GM18511 (cell line): ENCODE results near the gene KCNJ6.
"Not testable (repeated sequence)": the region's sequence is repeated elsewhere in the genome, so short reads cannot be mapped to it uniquely, and the experiment has no call there.

ENCODE experiments used
- ATAC-seq: cut with Tn5 transposase; IDR thresholded peaks from one replicate; pipeline ENCODE4 v1.9.1; 2021; ENCODE audit warnings: mild to moderate bottlenecking, moderate library complexity; ENCODE audit not compliant: unreplicated experiment

The KCNJ6 gene

DNA sequence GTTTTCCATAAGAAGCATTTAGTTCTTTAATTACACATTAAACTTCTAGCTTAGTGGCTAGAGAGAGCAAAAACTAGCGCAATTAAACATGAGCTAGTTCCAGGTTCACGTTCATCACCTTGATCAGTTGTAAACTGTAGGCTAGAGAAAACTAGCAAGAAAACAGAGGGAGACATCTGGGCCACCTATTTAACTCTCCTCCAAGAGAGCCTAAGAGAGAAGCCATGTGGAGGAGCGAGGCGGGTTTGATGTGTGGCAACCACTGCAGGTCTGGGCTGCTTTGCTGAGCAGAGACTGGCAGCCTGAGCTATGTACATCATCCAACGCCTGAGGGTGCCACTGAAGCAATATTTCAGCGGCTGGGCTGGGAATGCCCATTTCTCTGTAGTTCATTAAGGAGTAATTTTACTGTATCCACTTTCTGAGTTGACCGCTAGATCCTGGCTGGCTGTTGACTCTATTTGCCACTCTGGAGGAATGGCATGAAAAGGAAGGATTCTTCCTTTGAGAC, 296.7 kb downstream of the KCNJ6 start:
- no peak for ATAC-seq

DNA sequence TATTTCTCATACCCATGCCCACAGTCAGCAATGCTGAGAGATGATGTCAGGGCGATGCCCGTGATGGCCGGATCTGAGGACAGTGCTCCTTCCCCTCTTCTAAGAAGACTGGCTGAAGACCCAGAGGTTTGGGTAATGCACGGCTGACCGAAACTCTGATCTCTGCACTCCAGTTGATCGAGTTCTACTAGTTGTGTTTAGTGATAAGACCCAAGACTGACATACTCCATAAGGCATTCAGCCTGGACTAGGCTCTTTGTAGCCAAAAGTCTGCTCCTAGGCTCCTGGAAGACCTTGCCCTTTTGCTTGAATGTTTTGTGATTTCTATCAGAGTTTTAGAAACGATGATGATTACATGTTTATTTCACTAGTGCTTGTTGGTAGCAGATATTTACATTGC, 298.2 kb downstream of the KCNJ6 start:
- no peak for ATAC-seq

DNA sequence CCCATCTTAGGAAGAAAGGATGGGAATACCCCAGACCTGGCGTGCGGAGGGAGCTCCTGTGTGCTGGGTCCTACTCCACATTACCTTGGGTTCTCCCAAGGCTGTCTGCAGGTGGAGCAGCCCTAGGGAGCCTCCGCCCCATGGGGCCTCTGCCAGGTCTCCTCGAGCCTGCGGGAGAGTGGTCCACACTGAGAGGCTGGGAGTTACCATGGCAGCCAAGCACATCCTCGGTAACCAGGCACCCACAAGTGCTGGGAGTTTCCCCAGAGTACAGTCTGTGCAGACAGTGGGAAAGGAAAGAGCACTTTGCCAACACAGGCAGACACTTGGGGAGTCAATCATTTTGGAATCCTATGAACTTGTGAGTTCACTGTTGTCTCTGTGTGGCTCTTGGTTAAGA, 300.3 kb downstream of the KCNJ6 start:
- no peak for ATAC-seq

DNA sequence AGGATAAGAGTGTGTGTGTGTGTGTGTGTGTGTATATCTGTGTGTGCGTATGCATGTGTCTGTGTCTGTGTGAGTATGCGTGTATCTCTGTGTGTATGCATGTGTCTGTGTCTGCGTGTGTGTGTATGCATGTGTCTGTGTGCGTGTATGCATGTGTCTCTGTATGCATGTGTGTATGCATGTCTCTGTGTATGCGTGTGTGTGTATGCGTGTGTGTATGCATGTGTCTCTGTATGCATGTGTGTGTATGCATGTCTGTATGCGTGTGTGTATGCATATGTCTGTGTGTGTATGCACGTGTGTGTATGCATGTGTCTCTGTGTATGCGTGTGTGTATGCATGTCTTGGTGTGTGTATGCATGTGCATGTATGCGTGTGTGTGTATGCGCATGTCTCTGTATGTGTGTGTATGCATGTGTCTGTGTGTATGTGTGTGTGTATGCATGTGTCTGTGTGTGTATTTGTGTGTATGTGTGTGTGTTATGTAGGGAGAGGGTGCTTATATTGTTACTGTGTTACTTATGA, 301.8 kb downstream of the KCNJ6 start:
- ATAC-seq, result no peak

DNA sequence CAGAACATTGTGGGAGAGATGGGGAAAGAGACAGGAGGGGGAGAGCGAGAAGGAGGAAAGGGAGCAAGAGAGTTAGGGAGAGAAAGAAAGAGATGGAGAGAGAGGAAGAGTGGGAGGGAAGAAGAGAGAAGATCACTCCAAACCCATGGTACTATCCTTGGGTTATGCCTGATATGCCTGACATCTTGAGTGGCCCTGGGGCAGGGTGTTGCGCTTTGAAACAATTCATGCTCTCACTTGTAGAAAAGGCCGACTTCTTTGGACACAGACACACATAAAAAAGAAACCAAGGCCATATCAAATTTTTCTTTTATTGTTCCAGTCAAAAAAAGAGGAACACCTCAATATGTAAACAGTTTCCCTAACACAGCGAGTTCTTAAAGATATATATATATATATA, 309.2 kb downstream of the KCNJ6 start:
- ATAC-seq, result no peak

DNA sequence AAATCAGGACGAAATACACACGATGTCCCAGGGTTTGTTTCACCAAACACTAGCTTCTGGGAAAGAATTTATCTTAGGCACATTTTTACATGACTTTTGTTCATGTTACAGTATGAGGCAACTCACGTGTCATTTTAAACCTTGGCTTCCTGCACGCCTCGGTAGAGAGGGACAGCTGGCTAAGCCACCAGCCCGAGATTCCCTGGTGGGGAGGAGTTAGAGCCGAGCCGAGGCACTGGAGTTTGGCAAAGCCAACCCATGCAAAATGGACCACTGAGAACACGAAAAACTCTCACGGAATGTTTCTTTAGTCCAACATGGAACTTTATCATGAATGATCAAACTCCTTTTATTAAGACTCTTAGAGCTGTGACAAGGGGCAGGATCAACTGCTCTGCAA, 309.7 kb downstream of the KCNJ6 start:
- no peak for ATAC-seq

DNA sequence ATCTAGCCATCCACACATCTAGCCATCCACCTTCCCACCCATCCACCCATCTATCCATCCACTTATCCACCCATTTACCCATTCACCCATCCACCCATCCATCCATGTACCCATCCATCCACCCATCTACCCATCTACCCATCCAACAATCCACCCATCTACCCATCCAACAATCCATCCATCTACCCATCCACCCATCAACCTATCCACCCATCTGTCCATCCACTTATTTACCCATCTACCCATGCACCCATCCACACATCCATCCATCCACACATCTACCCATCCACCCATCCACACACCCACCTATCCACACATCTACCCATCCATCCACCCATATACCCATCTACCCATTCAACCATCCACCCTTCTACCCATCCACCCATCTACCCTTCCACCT, 311.3 kb downstream of the KCNJ6 start:
- ATAC-seq, result no peak

DNA sequence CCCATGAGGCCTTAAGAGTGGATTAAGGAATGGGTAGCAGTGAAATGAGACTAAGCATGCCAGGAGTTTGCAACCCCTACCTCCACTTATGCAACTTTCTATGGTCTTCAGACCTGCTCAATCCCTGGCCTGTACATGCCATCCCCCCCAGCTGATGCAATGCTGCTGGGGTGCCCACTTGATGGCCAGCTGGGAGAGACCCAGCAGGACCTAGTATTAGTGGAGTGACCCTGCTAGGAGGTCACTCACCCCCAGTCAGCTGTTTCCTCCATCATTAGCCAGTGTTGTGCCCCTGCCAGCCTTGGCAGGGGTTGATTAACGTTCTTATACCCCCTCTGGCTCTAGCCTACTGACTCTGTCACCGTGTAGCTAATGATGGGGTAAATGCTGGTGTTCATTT, 313.1 kb downstream of the KCNJ6 start:
- no peak for ATAC-seq

DNA sequence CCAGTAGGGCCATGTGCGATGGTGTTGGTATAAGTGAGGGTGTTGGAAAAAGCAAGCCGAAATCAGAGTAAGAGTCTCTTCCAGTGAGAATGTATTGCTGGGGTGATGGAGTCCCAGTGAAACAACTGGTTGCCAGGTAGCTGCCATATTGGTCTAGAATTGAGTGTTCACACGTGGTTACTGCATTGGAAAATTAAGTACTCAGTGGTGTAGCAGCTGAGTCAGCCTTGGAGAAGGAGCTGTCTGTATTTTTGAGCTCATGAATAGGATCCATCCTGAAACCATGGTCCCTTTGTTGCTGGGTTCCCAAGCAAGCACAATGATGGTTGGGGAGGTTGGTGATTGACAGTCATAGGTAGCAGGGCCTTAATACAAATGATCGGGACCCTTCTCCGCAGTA, 314.3 kb downstream of the KCNJ6 start:
- ATAC-seq, result no peak

DNA sequence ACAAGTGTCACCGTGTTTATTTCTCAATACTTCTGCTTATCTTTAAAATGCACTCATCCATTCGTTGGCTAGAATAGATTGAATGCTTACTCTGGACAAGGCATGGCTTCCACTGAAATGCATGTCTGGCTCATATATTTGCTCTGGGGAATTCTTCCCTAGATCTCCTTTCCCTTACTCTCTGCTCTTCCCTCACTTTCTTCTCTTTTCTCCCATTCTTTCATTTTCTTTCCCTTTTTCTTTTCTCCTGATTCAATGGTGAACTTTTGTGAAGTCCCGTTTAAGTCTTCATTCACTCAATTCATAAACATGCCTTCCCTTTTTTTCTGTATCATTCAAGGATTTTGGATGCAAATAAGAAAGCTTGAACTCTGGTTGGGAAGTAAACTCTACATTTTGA, 315.2 kb downstream of the KCNJ6 start:
- ATAC-seq, result no peak

DNA sequence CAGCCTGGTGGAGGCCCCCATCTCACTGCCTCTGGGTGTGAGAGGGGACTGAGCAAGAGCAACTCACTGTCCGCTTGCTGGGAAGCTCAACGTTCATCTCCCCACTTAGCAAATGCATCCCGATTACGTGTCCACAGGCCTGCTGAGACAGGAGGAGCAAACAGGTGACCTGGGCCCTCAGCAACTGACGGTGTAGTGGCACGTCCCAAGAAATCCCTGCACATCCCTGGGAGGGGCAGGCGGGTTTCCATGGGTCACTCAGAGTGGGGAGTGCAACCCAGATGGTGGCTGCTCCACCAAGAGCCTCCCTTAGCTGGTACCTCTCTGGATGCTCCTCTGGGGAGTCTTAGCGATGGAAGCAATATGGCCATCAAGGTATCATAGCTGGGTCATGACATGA, 320.3 kb downstream of the KCNJ6 start:
- ATAC-seq, result no peak

DNA sequence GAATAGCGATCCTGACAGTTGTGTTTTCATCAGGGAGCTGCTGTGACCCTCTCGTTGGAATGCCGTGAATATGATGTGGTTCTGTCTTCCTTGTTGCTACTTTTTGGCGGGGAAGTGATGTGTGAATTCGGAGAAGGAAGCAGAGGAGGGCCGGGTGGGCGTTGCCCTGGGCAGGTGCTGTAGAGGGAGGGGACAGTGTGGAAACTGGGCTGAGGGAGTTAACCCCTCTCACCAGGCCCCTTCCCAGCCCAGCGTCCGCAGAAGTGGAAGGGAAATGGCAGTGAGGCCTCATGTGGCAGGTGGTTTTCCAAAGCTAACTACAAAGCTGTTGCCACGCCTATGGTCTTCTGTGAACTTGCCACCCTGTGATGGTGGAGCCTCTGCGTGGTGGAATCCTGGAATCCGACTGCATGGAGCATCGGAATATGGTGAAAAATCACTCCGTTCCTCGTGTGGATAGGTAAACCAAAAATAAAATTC, 321.7 kb downstream of the KCNJ6 start:
- no peak for ATAC-seq

DNA sequence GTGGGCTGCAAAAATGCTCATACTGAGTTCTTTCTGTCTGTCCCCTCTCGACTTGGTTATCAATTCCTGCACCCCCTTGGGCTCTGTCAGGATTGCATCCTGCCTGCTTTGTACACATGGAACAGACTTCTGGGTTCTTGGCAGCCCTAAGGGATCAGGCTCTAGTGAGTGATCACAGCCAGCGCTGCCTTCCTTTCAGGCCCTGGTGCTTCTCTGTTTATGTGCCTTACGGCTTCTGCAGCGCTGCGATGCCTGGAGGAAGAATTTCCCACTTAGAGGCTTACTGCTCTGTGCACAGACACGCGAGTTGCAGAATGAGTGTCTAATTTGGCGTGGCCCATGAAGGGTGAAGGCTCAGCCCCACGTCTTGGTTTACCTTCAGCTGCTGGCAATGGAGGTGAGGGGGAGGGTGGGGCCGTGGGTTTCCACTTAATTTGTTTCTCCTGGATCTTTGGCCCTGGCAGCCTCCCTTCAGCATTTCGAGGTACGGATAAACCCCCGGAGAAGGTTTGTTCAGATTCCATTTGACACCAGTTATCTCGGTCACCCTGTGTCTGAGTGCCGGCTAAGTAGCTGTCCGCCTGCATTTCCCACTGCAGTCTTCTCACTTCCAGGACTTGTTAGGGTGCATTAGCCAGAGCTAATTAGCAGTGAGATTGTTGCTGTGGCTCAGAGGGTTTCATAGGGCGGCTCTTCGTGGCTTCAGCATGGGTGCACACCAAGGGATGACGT, 322.4 kb downstream of the KCNJ6 start:
- no peak for ATAC-seq

DNA sequence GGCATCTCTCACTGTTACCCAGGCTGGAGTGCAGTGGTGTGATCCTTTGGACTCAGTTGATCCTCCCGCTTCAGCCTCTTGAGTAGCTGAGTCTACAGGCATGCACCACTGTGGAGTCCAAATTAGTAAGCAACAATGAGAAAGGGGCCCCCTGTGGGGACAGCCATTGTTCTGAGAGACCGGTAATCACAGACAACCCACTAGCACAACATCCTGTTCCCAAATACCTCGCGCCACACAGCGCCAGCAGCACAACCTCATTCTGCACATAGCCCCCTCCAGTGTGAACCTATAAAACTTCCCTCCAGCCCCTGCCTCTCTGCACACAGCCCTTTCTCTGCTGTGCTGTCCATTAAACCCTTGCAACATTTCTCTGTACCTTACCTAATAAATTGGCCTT, 323.2 kb downstream of the KCNJ6 start:
- ATAC-seq, result no peak

DNA sequence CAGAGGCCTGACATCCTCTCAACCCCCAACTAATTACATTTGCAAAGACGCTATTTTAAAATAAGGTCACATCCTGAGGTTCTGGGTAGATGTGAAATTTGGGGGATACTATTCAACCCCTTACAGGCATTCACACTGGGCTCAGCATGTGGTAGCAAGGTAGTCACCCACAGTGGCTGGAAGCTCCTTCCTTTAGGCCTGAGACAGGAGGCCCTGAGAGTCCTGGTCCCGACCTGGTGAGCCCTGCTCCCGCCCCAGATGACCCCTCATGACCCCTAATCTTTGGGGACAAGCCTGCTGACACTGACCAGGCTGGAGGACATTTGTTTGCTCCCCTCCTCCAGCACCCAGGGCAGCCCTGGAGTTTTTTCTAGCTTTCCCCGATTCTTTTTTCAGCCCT, 323.8 kb downstream of the KCNJ6 start:
- no peak for ATAC-seq

DNA sequence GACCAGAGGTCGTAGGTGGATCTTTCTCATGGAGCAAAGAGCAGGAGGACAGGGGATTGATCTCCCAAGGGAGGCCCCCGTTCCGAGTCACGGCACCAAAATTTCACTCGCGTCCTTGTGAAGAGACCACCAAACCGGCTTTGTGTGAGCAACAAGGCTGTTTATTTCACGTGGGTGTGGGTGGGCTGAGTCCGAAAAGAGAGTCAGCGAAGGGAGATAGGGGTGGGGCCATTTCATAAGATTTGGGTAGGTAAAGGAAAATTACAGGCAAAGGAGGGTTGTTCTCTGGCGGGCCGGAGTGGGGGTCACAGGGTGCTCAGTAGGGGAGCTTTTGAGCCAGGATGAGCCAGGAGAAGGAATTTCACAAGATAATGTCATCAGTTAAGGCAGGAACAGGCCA, 324.3 kb downstream of the KCNJ6 start:
- ATAC-seq, result not testable (repeated sequence)

DNA sequence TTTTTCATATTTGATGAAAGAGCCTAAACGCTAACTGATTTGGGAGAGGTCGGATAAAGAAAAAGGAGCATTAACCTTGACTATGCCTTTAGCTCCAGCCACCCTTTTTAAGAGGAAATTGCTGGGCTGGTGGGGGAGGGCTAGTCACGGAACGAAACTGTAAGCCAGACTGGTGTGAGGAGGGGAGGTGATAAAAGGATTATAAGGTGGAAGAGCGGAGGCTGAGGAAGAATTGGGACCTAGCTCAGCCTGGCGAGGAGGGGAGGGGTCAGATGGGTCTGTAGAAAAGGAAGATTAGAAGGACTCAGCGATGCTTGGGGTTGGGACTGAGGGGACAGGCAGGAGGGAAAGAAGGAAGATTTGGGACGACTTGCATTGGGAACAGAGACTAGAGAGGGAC, 325.4 kb downstream of the KCNJ6 start:
- not testable (repeated sequence) for ATAC-seq

DNA sequence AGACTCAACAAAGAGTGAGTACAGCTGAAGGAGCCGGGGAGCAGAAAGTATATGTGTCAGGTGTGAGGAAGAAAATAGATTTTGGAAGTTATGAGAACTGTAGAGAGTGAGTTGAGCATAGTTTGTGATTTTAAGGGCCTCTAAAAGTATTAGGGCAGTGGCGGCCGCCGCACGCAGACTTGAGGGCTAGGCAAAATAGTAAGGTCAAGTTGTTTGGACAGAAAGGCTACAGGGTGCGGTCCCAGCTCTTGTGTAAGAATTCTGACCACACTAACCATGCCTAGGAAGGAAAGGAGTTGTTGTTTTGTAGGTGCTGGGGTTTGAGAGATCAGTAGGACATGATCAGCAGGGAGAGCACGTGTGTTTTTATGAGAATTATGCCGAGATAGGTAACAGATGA, 327.6 kb downstream of the KCNJ6 start:
- ATAC-seq, result not testable (repeated sequence)

DNA sequence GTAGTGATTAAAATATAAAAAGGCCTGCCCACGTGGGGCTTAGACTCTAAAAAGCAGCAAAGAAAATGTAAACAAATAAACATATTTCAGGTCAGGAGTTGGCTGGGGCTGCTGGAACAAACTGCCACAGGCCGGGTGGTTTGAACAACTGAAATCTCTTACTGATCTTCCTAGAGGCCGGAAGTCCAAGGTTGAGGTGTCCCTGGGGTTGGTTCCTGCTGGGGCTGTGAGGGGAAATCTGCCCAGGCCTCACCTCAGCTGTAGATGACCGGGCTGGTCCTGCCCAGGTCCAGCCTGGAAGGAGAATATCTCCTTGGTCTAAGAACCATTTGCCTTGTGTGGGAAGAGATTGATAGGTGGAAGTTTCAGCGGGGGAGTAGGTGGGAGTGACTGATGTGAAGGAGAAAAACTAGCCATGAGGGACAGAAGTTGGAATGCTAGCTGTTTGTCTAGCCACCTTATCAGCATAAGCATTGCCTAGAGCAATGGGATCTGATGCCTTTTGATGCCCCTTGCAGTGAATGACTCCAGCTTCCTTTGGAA, 328.6 kb downstream of the KCNJ6 start:
- no peak for ATAC-seq

DNA sequence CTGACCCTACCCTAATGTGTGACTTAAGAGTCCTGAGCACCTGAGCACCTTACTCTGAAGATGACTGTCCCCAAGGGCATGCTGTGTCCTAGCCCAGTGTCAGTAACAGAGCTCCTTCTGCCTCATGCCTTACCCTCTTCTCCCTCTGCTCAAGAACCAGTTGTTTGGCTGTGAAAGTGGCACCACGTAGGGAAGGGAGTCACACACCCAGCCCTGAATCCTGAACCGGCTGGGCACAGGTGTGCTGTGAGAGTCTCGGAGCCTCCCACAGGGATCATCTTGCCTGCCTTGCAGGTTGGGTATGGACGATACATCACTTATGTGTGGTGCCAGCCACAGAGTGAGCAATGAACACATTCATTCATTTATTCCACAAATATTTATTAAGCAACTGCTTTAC, 329.1 kb downstream of the KCNJ6 start:
- no peak for ATAC-seq

DNA sequence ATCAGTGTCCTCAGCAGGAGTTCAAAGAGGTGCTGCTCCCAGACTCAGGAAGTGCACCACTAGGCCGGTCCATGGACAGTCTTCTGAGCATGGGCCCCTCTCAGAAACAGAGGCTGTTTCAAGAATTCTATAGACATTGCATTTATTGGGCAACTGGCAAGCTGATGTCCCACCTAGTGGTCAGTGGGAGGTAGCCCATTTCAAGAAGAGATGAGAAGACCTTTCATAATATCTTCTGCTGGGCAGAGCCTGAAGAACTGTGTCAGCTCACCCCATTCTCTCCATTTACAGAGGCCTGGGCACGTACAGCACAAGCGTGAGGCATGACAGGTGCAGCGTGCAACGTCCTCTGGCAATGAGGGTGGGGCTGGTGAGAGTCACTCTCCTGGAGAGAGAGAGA, 333.7 kb downstream of the KCNJ6 start:
- ATAC-seq, result no peak

DNA sequence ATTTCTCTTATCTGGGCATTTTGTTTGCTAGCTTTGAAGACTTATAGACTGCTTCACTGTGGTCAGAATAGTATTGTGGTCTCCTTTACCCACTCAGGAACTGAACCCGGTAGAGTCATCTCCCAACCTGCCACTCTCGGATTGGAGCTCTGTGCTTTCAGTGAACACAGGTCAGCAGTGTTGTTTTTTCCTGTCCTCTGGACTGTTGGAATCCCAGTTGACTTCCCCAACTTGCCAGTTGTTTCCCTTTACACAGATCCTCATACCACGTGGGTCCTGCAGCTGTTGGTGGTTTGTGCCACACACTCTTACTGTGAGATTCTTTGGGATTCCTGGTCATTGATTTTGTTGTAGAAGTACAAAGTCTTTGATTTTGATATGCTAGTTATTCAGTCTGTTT, 335.6 kb downstream of the KCNJ6 start:
- no peak for ATAC-seq
